Cardiac muscle cell (in vitro differentiated cells and primary cell): ENCODE data around the gene MAN2C1. TPM values are rescaled to one million over a fixed set of nuclear protein-coding genes. Genes with fewer than 3 reads are reported as not detected.

Source experiments
- DNase-seq, 2 donors: peaks; one replicate each; pipeline versions ENCODE4 v3.0.0 to v3.0.0-alpha.2; 2010 to 2017; ENCODE audit warnings: low read depth in 1 of 2, low spot score in 1 of 2
- H3K27ac ChIP-seq: fragments of 200-600 bp; sonication (generic); 2 replicates; pipeline ENCODE4 v1.5.1; 2016
- H3K27me3 ChIP-seq: fragments of 200-600 bp; sonication (generic); 2 replicates; pipeline ENCODE4 v1.6.0; 2016; ENCODE audit warnings: control low read depth
- H3K36me3 ChIP-seq: fragments of 200-600 bp; sonication (generic); 2 replicates; pipeline ENCODE4 v1.5.1; 2016; ENCODE audit warnings: control low read depth
- H3K4me1 ChIP-seq: fragments of 200-600 bp; sonication (generic); 2 replicates; pipeline ENCODE4 v1.8.1; 2017; ENCODE audit warnings: low read depth, mild to moderate bottlenecking, mixed run types
- H3K4me3 ChIP-seq: fragments of 200-600 bp; sonication (generic); 2 replicates; pipeline ENCODE4 v1.5.1; 2016; ENCODE audit warnings: mild to moderate bottlenecking
- H3K9me3 ChIP-seq: fragments of 200-600 bp; sonication (generic); 2 replicates; pipeline ENCODE4 v1.5.1; 2017; ENCODE audit warnings: low read depth, mild to moderate bottlenecking, control low read depth
- polyA plus RNA-seq: library from polyadenylated mRNA; unstranded; fragments of >200 nt; fragmentation: Nextera tagmentation; extraction: Ambion mirVana; gene quantifications from 2 replicates; pipeline ENCODE4 v1.2.1, GENCODE V29; 2016
- total RNA-seq: library from RNA; depleted of rRNA; stranded (reverse); fragments of >200 nt; gene quantifications from 2 replicates; pipeline ENCODE4 v1.2.3, GENCODE V29; 2016
- TF ChIP-seq, protein P1 (sequence below): IDR thresholded peaks from 2 replicates; pipeline ENCODE4 v1.5.1; 2012; ENCODE audit warnings: low read depth, mild to moderate bottlenecking, low read length

MAN2C1 gene
- total and polyA plus RNA-seq, 2 experiments from 2014 or later, result 157 to 244 TPM

DNA sequence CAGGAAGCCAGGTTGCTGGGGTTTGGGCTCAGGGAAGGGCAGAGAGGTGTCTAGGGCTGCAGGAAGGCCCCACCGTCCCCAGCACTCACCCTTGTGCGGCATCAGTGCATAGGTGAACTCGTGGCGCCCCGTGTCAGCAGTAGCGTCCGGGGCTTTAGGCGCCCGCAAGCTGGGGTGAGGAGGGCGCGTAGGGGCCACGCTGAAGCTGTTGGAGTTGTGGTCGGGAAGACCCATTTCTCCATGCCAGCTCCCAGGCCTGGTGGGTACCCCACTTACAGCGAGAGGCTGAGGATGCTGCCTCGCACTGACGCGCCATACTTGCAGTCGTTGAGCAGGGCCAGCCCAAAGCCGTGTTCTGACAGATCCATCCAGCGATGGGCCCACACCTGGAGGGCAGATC is 11.9 kb downstream of the MAN2C1 start:
- Histone ChIP-seq H3K36me3 (peaks cover 4% of the 10 kb centered on the region), H3K4me3 (no peak overlapping the region), H3K4me1 (no peaks in the 10 kb centered on the region), H3K27ac (no peak overlapping the region), H3K27me3 (no peaks in the 10 kb centered on the region), H3K9me3 (no peaks in the 10 kb centered on the region)
- no peak for DNase-seq
- TF ChIP-seq, protein P1, sequence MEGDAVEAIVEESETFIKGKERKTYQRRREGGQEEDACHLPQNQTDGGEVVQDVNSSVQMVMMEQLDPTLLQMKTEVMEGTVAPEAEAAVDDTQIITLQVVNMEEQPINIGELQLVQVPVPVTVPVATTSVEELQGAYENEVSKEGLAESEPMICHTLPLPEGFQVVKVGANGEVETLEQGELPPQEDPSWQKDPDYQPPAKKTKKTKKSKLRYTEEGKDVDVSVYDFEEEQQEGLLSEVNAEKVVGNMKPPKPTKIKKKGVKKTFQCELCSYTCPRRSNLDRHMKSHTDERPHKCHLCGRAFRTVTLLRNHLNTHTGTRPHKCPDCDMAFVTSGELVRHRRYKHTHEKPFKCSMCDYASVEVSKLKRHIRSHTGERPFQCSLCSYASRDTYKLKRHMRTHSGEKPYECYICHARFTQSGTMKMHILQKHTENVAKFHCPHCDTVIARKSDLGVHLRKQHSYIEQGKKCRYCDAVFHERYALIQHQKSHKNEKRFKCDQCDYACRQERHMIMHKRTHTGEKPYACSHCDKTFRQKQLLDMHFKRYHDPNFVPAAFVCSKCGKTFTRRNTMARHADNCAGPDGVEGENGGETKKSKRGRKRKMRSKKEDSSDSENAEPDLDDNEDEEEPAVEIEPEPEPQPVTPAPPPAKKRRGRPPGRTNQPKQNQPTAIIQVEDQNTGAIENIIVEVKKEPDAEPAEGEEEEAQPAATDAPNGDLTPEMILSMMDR, result no peak

DNA sequence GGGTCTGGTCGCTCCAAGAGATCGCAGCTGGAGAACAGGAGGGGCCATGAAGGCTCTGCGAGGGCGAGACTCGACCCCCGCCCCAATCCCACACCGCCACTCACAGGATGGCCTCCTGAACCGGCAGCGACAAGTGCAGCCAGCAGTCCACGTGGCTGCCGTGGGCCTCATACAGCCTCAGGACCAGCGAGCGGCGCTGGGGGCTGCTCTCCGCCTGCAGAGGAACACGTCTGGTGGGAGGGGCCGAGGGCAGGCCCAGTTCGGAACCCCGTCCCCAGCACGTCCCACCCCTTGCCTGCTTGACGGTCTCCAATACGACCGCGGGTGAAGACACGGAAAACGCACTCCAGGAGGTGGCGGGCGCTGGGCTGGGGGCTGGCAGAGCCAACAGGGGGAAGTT is 12.4 kb downstream of the MAN2C1 start:
- Histone ChIP-seq H3K36me3 (peaks cover 4% of the 10 kb centered on the region), H3K4me3 (no peak overlapping the region), H3K9me3 (no peaks in the 10 kb centered on the region), H3K27ac (no peak overlapping the region), H3K27me3 (no peaks in the 10 kb centered on the region), H3K4me1 (no peaks in the 10 kb centered on the region)
- TF ChIP-seq, protein P1, result no peak
- DNase-seq, result no peak

DNA sequence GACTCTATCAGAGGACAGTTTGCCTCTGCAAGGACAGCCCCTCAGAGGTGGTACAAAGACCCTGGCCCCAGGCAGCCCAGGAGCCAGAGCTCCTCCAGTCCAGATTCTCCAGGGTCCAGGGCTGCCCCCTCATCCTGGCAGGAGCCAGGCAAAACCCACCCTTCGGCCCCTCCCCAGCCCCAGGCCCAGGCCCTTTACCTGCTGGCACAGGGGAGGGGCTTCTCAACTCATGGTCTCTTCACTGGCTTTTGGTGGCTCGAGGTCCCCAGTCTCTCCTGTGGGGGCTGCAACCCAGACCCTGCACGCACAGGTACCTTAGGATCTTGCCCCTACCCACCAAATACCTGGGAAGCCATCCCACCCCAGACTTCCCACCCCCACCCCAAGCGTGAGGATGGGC is 13.0 kb downstream of the MAN2C1 start:
- no peak for DNase-seq
- peaks cover 4% of the 10 kb centered on the region for H3K36me3 ChIP-seq
- H3K4me3 ChIP-seq, result no peak overlapping the region
- no peak overlapping the region for H3K27ac ChIP-seq
- H3K9me3 ChIP-seq, result no peaks in the 10 kb centered on the region
- H3K4me1 ChIP-seq, result no peaks in the 10 kb centered on the region
- no peaks in the 10 kb centered on the region for H3K27me3 ChIP-seq
- TF ChIP-seq, protein P1, result no peak

DNA sequence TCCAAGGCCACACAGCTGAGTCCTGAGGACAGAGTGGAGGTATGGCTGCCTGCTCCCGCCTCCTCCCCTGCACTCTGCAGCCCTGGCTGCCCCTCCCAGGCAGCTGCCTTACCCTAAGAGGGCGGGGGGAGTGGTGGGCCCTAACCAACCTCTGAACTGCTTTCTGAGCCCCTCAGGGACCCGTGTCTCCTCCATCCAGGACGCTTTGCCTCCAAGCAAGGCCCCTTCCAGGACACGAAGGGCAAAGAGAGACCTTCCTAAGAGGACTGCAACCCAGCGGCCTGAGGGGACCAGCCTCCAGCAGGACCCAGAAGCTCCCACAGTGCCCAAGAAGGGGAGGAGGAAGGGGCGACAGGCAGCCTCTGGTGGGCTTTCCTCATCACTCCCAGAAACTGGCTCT is 14.0 kb downstream of the MAN2C1 start:
- no peaks in the 10 kb centered on the region for H3K4me1 ChIP-seq
- H3K27me3 ChIP-seq, result no peaks in the 10 kb centered on the region
- no peak overlapping the region for H3K27ac ChIP-seq
- DNase-seq, result no peak
- no peaks in the 10 kb centered on the region for H3K9me3 ChIP-seq
- TF ChIP-seq, protein P1, result no peak
- no peak overlapping the region for H3K4me3 ChIP-seq
- peaks cover 4% of the 10 kb centered on the region for H3K36me3 ChIP-seq

DNA sequence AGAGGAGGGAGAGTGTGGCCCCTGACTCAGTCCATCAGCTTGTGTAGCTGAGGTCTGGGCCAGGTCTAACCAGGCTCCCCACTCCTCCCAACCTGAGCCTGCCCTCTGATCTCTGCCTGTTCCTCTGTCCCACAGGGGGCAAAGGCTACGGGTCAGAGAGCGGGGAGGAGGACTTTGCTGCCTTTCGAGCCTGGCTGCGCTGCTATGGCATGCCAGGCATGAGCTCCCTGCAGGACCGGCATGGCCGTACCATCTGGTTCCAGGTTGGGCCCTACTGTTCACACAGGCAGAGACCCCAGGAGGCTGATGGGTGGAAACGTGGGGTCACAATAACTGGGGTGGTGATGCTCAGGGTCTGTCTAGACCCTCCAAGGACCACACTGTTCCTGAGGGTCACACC is 14.8 kb downstream of the MAN2C1 start:
- Histone ChIP-seq H3K36me3 (peaks cover 4% of the 10 kb centered on the region), H3K27ac (no peak overlapping the region), H3K9me3 (no peaks in the 10 kb centered on the region), H3K4me1 (no peaks in the 10 kb centered on the region), H3K4me3 (no peak overlapping the region), H3K27me3 (no peaks in the 10 kb centered on the region)
- no peak for DNase-seq
- TF ChIP-seq, protein P1, result no peak
